GM20431 (cell line): Measurements from ENCODE around the gene DOCK9.

ENCODE experiments used
- in situ Hi-C: fragments of 300-500 bp; cut with MseI, MboI; formaldehyde crosslinking; loops from one replicate; pipeline ENCODE4 v1.15.0; 2020; ENCODE audit warnings: low sequenced_read_pairs; ENCODE audit not compliant: unreplicated experiment

Gene DOCK9

GRCh38 chr13:98873377-98874028, 104.4 kb downstream of the DOCK9 start:
- in situ Hi-C loops, result no loop called here

GRCh38 chr13:98871727-98872126, 106.1 kb downstream of the DOCK9 start:
- in situ Hi-C loops, result no loop called here

GRCh38 chr13:98869408-98870090, 108.3 kb downstream of the DOCK9 start:
- in situ Hi-C loops, result no loop called here

GRCh38 chr13:98868932-98869331, 108.9 kb downstream of the DOCK9 start:
- in situ Hi-C loops, result no loop called here

- in situ Hi-C loops, result no loop called here
These were observed 111.0 kb downstream of the DOCK9 start for GRCh38 chr13:98866882-98867281.

- in situ Hi-C loops, result no loop called here
These were observed 117.4 kb downstream of the DOCK9 start for GRCh38 chr13:98860491-98860890.

- in situ Hi-C loops, result no loop called here
These were observed 119.7 kb downstream of the DOCK9 start for GRCh38 chr13:98858191-98858590.

GRCh38 chr13:98856983-98857382, 120.9 kb downstream of the DOCK9 start:
- in situ Hi-C loops, result no loop called here

GRCh38 chr13:98854448-98854847, 123.4 kb downstream of the DOCK9 start:
- in situ Hi-C loops, result no loop called here

GRCh38 chr13:98853771-98854221, 124.1 kb downstream of the DOCK9 start:
- in situ Hi-C loops, result no loop called here

- in situ Hi-C loops, result no loop called here
These were observed 126.6 kb downstream of the DOCK9 start for GRCh38 chr13:98851276-98851675.

GRCh38 chr13:98848746-98849145, 129.1 kb downstream of the DOCK9 start:
- in situ Hi-C loops, result loop anchor here (25.0 kb wide), 2 partner anchors 161 to 411 kb away; no protein-coding TSS in a partner anchor

GRCh38 chr13:98847780-98848179, 130.1 kb downstream of the DOCK9 start:
- in situ Hi-C loops, result loop anchor here (25.0 kb wide), 2 partner anchors 160 to 410 kb away; no protein-coding TSS in a partner anchor

GRCh38 chr13:98846986-98847385, 130.9 kb downstream of the DOCK9 start:
- in situ Hi-C loops, result loop anchor here (25.0 kb wide), 2 partner anchors 160 to 410 kb away; no protein-coding TSS in a partner anchor

GRCh38 chr13:98846521-98846920, 131.3 kb downstream of the DOCK9 start:
- in situ Hi-C loops, result loop anchor here (25.0 kb wide), 2 partner anchors 159 to 409 kb away; no protein-coding TSS in a partner anchor

- in situ Hi-C loops, result loop anchor here (25.0 kb wide), 2 partner anchors 158 to 408 kb away; no protein-coding TSS in a partner anchor
These were observed 132.1 kb downstream of the DOCK9 start for GRCh38 chr13:98845742-98846141.

- in situ Hi-C loops, result loop anchor here (25.0 kb wide), 2 partner anchors 157 to 407 kb away; no protein-coding TSS in a partner anchor
These were observed 133.8 kb downstream of the DOCK9 start for GRCh38 chr13:98844021-98844420.

GRCh38 chr13:98843482-98843877, 134.4 kb downstream of the DOCK9 start:
- in situ Hi-C loops, result loop anchor here (25.0 kb wide), 2 partner anchors 156 to 406 kb away; no protein-coding TSS in a partner anchor

- in situ Hi-C loops, result loop anchor here (25.0 kb wide), 2 partner anchors 156 to 406 kb away; no protein-coding TSS in a partner anchor
These were observed 134.9 kb downstream of the DOCK9 start for GRCh38 chr13:98842858-98843481.

- in situ Hi-C loops, result loop anchor here (25.0 kb wide), 2 partner anchors 155 to 405 kb away; no protein-coding TSS in a partner anchor
These were observed 135.8 kb downstream of the DOCK9 start for GRCh38 chr13:98842070-98842469.
